OCI-LY1 (cell line): ENCODE data around the gene SMURF2.

Experiments used
- H2AFZ ChIP-seq: fragments of 200-600 bp; sonication (generic), shearing (Covaris generic); 2 replicates; pipeline ENCODE4 v1.6.0; 2014; ENCODE audit warnings: antibody characterized with exemption, mild to moderate bottlenecking, low read length
- H3F3A ChIP-seq: fragments of 200-600 bp; sonication (generic), shearing (Covaris generic); 2 replicates; pipeline ENCODE4 v1.6.0; 2014; ENCODE audit warnings: mild to moderate bottlenecking, antibody characterized with exemption, low read length, moderate library complexity; ENCODE audit not compliant: insufficient read depth
- H3K27ac ChIP-seq: fragments of 200-600 bp; sonication (generic); 2 replicates; pipeline ENCODE4 v1.5.1; 2014; ENCODE audit warnings: low read length, mixed run types, mild to moderate bottlenecking, low read depth; ENCODE audit not compliant: poor library complexity, severe bottlenecking
- H3K27me3 ChIP-seq: fragments of 200-600 bp; sonication (generic); 2 replicates; pipeline ENCODE4 v1.6.0; 2014; ENCODE audit warnings: antibody characterized with exemption, mild to moderate bottlenecking, low read length, moderate library complexity; ENCODE audit not compliant: insufficient read depth
- H3K36me3 ChIP-seq: fragments of 200-600 bp; sonication (generic); 2 replicates; pipeline ENCODE4 v1.6.1; 2014; ENCODE audit warnings: mild to moderate bottlenecking, antibody characterized with exemption, low read length, moderate library complexity, mixed read lengths; ENCODE audit not compliant: insufficient read depth
- H3K4me1 ChIP-seq: fragments of 200-600 bp; sonication (generic); 2 replicates; pipeline ENCODE4 v1.5.1; 2014; ENCODE audit warnings: mild to moderate bottlenecking, low read length, moderate library complexity; ENCODE audit not compliant: insufficient read depth, severe bottlenecking
- H3K4me2 ChIP-seq: fragments of 200-600 bp; sonication (generic), shearing (Covaris generic); 2 replicates; pipeline ENCODE4 v1.6.1; 2014; ENCODE audit warnings: low read length
- H3K4me3 ChIP-seq: fragments of 200-600 bp; sonication (generic); 2 replicates; pipeline ENCODE4 v1.5.1; 2014; ENCODE audit warnings: low read length, low read depth, mild to moderate bottlenecking, mixed read lengths; ENCODE audit not compliant: poor library complexity, severe bottlenecking
- H3K79me2 ChIP-seq: fragments of 200-600 bp; shearing (Covaris generic); 2 replicates; pipeline ENCODE4 v1.6.1; 2016; ENCODE audit warnings: mixed run types, low read length, mixed read lengths; ENCODE audit not compliant: insufficient read depth
- H3K9ac ChIP-seq: fragments of 200-600 bp; sonication (generic), shearing (Covaris generic); 2 replicates; pipeline ENCODE4 v1.6.1; 2014; ENCODE audit warnings: mild to moderate bottlenecking, low read length, mixed read lengths
- H3K9me2 ChIP-seq: fragments of 200-600 bp; sonication (generic), shearing (Covaris generic); 2 replicates; pipeline ENCODE4 v1.6.1; 2014; ENCODE audit warnings: low read depth, mild to moderate bottlenecking, low read length, mixed read lengths
- H3K9me3 ChIP-seq: fragments of 200-600 bp; shearing (Covaris generic); 2 replicates; pipeline ENCODE4 v1.6.1; 2014; ENCODE audit warnings: low read length, mixed read lengths
- H4K20me1 ChIP-seq: fragments of 200-600 bp; sonication (generic), shearing (Covaris generic); 2 replicates; pipeline ENCODE4 v1.6.0; 2016; ENCODE audit warnings: mild to moderate bottlenecking, low read length; ENCODE audit not compliant: insufficient read depth
- EZH2 ChIP-seq: fragments of 200-600 bp; sonication (generic), shearing (Covaris generic); IDR thresholded peaks from 2 replicates; pipeline ENCODE4 v1.8.0; 2017; ENCODE audit warnings: borderline replicate concordance, mixed run types, mild to moderate bottlenecking, antibody characterized with exemption, low read length, moderate library complexity, mixed read lengths
- TF ChIP-seq, protein P1 (sequence below): fragments of 200-600 bp; sonication (generic), shearing (Covaris generic); IDR thresholded peaks from 2 replicates; pipeline ENCODE4 v1.5.1; 2017; ENCODE audit warnings: mild to moderate bottlenecking, antibody characterized with exemption, low read length, moderate library complexity, mixed read lengths

SMURF2 gene

DNA sequence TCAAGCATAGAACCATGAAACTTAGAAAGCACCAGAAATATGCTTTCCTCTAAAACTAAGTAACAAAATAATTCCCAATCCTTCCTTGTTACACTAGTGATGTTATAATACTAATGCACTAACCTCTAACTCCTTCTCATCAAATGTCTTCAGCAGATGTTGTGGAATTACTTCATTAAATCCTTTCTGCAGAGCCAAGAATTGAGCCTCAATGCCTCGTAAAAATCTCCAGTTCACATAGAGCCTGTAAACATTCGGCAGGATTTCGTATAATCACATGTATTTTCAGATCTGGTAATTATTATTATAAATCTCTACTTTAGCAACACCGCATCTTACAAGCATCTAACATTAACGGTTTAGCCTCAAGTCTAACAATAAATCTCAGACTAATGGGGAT is 110.6 kb downstream of the SMURF2 start:
- H3K4me2 ChIP-seq, result no peak overlapping the region
- H3K4me3 ChIP-seq, result no peak overlapping the region
- H2AFZ ChIP-seq, result no peak overlapping the region
- H3F3A ChIP-seq, result no peaks in the 10 kb centered on the region
- peaks cover 34% of the 10 kb centered on the region; the same call in 1 of the 2 replicates for H3K36me3 ChIP-seq
- no peak overlapping the region for H3K9ac ChIP-seq
- no peaks in the 10 kb centered on the region for H3K9me2 ChIP-seq
- no peaks in the 10 kb centered on the region for H3K27me3 ChIP-seq
- H3K79me2 ChIP-seq, result no peaks in the 10 kb centered on the region
- no peaks in the 10 kb centered on the region for H3K4me1 ChIP-seq
- no peaks in the 10 kb centered on the region for H4K20me1 ChIP-seq
- TF ChIP-seq, protein P1, sequence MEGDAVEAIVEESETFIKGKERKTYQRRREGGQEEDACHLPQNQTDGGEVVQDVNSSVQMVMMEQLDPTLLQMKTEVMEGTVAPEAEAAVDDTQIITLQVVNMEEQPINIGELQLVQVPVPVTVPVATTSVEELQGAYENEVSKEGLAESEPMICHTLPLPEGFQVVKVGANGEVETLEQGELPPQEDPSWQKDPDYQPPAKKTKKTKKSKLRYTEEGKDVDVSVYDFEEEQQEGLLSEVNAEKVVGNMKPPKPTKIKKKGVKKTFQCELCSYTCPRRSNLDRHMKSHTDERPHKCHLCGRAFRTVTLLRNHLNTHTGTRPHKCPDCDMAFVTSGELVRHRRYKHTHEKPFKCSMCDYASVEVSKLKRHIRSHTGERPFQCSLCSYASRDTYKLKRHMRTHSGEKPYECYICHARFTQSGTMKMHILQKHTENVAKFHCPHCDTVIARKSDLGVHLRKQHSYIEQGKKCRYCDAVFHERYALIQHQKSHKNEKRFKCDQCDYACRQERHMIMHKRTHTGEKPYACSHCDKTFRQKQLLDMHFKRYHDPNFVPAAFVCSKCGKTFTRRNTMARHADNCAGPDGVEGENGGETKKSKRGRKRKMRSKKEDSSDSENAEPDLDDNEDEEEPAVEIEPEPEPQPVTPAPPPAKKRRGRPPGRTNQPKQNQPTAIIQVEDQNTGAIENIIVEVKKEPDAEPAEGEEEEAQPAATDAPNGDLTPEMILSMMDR, result no peak
- TF ChIP-seq EZH2, result no peak
- no peaks in the 10 kb centered on the region for H3K9me3 ChIP-seq
- H3K27ac ChIP-seq, result no peak overlapping the region

DNA sequence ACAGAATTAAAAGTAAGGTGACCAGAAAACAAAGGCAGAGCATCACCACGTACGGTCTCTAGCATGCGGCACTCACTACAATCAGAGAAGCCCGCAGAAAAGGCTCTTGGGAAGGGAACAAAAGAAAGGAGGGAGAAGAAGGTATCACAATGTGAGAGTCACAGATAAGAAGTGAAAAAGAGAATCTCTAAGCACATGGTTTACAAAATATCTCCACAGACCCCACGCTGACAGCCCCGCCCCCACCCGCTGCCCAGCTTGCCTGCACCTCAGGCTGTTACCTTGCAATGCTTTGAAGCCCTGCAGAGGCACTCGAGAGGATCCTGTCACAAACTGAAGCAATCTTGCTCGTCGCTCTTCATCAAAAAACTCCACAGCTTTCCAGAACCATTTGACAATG is 114.8 kb downstream of the SMURF2 start:
- Histone ChIP-seq H3K79me2 (no peaks in the 10 kb centered on the region), H4K20me1 (no peaks in the 10 kb centered on the region), H3K4me1 (no peaks in the 10 kb centered on the region), H3K27me3 (no peaks in the 10 kb centered on the region), H3K36me3 (peaks cover 40% of the 10 kb centered on the region; the same call in 1 of the 2 replicates), H3K4me2 (no peak overlapping the region), H2AFZ (no peak overlapping the region), H3K9me2 (no peaks in the 10 kb centered on the region), H3K9me3 (no peaks in the 10 kb centered on the region), H3K9ac (no peak overlapping the region), H3K27ac (no peak overlapping the region), H3K4me3 (no peak overlapping the region), H3F3A (no peaks in the 10 kb centered on the region)
- TF ChIP-seq EZH2, result no peak
- TF ChIP-seq, protein P1, result no peak

DNA sequence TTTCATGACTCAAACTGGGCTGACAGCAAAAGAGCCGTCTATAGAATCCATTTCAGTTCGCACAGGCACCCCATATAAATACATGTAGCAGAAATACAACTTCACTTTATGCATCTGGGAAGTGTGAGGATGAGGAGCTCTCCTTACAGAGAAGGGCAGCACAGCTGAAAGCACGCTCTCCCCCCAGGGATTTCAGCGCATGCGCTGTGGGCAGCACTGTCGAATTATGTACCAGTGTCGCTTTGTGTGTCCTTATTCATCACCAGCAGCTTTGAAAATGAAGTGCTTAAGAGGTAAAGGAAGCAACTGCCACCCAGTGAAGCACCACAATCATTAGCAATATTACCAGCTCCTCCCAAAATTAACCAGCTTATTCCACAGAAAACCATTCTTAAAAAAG is 115.4 kb downstream of the SMURF2 start:
- H3K4me3 ChIP-seq, result no peak overlapping the region
- no peaks in the 10 kb centered on the region for H3K79me2 ChIP-seq

More for the DNA sequence above, 115.4 kb downstream of the SMURF2 start:
- Histone ChIP-seq H3K4me1 (no peaks in the 10 kb centered on the region), H2AFZ (no peak overlapping the region), H4K20me1 (no peaks in the 10 kb centered on the region), H3K9me3 (no peaks in the 10 kb centered on the region), H3K36me3 (peaks cover 44% of the 10 kb centered on the region; the same call in 1 of the 2 replicates), H3K27me3 (no peaks in the 10 kb centered on the region), H3F3A (no peaks in the 10 kb centered on the region), H3K4me2 (no peak overlapping the region), H3K9me2 (no peaks in the 10 kb centered on the region), H3K27ac (no peak overlapping the region), H3K9ac (no peak overlapping the region)
- no peak for TF ChIP-seq EZH2
- TF ChIP-seq, protein P1, result no peak
